GM18511 (cell line): ENCODE results near the gene RGS3.

Experiments
- ATAC-seq: cut with Tn5 transposase; IDR thresholded peaks from one replicate; pipeline ENCODE4 v1.9.1; 2021; ENCODE audit warnings: mild to moderate bottlenecking, moderate library complexity; ENCODE audit not compliant: unreplicated experiment

The RGS3 gene

DNA sequence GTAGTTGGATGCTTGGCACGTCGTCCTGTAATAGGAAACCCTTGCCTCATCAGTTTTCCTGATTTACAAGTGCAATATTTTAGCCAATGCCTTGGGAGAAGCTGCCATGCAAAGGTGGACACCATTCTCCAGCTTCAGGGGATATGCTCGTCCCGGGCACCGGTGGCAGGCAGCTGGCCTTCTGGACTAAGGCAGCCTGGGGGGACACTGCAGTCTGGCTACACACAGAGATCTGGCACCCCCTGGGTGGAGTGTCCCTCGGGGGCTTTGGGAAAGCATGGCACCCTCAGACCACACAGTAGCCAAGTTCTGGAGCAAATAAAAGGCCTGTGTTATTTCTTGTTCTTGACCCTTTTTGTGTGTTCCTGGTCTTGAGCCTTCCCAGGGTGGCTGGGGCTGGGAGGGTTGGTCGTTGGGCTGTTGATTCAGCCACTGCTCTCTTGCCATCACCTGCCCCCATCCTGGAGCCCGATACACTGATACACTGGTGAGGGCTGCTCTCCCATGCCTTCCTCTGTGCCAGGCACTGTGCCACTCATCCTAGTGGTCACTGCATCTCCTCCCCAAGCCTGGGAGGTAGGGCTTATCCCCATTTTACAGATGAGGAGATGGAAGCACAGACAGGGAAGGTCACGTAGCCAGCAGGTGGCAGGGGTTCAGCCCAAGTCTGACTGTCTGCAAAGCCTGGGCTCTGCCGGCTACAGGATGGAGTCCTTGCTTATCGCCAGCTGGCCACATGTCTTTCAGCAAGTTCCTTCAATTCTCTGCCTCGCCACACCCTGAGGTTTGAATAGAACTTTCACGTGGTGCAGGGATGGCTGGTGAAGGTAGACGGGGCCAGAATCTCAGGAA is 134.1 kb downstream of the RGS3 start:
- no peak for ATAC-seq

DNA sequence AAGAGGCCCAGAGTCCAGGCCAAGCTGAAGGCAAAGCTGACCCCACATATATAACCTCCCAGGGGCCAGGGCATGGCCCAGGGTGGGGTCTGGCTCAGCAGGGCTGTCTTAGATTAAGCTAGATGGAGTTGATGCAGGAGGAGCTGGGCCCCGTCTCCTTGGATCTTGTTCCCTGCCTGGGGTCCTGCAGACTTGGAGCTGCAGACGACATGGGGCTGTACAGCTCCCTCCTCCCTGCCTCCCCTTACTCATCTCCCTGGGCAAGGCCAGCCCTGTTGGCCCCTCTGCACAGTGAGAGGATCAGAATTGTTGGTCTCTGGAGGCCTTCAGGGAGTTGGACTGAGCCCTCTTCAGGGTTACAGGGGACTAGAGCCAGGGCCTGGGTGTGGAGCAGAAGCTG is 134.9 kb downstream of the RGS3 start:
- ATAC-seq = no peak

DNA sequence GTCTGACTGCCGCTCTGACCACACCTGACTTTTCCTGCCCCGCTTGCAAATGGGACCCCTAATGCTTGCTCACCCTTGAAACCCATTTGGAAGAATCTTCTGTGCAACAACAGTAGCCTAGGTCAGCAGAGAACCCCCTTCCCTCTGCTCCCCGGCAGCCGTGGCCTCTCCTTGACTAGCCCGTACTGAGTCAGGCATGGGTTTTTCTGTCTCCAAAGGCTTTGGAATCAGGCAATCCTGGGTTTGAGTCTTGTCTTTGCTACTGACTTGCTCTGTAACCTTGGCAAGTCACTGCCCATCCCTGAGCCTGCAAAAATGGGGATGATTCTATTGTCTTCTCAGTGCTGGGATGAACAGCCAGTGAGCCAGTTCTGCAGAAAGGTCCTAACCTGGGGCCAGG is 135.4 kb downstream of the RGS3 start:
- ATAC-seq = no peak

DNA sequence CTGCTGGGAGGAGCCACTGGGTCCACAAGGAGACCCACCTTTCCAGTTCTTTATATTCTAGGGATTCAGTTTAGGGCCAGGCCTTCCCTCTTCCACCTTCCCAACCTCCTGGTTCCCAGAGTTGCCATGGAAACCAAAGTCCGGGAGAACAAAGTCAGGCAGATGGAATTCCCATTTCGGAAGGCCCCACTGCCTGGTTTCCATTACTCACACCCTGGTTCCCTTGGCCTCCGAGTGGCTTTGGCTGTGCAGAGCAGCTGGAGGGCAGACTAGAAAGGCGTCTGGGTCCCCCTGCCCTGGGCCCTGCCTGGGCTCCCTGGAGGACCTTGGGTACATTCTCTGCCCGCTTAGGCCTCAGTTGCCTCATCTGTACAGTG is 136.1 kb downstream of the RGS3 start:
- no peak for ATAC-seq

DNA sequence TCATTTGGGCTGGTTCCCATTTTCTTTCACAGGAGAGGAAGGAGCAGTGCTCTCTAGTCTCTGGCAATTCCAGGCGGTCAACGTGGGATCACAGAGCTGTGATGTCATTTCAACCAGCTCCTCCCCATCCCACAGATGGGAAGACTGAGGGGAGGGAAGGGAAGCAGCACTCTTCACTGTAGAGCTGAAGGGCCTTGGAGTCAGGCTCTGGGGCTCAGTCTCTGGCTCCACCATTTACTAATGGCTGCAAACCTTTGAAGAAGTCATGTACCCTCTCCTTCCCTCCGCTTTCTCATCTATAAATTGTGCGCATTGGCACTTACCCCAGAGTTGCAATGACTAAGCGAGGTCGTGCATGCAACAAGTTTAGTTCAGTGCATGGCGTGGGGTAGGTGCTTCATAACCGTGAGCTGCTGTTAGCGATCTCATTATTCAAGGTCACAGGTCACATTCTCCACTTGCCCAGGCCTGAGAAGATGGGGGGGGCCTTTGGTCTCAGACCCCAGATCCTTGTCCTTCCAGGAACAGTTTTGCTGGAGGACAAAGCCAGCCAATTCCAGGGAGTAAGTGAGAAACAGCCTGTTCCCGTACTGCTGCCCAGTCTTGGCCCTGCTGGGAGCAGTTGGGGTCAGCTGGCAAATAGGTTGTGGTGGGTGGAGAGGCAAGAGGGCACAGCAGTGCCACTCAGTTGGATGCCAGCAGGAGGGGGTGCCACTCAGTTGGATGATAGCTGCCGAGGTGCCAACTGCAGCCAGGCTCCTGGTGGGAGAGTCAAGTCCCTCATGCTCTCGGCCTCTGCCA is 136.7 kb downstream of the RGS3 start:
- no peak for ATAC-seq

DNA sequence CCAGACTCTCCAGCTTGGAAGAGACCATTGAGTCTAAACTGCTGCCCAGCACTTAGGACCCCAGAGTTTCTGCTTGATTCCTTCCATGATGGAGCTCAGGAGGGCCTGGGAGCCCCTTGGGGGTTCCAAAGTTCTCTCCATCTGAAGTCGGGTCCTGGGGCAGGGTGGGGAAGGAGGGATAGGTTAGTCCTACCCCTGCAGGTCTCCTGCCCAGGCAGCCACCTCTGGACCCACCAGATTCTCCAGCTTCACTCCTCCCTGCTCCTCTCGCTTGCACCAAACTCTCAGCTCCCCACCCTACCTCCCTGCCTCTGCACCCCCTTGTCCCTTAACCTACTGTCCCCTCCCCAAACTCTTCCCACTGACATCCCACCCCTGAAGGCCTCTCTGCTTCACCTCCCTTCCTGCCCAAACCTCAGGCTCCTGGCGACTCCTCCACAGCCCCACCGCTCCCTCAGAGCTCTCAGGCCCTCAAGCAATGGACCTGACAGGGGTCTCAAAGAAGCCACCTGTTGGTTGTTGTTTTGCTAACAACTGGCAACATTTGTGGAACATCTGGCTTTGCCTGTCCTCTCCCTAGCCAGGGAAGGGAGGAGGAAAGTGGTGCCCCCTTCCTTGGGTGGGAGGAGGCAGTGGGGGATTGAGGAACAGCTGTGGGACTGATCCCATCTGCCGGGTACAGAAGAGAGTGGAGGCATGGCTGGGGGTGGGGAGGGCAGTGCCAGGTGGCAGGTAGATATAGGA is 137.5 kb downstream of the RGS3 start:
- ATAC-seq = no peak

DNA sequence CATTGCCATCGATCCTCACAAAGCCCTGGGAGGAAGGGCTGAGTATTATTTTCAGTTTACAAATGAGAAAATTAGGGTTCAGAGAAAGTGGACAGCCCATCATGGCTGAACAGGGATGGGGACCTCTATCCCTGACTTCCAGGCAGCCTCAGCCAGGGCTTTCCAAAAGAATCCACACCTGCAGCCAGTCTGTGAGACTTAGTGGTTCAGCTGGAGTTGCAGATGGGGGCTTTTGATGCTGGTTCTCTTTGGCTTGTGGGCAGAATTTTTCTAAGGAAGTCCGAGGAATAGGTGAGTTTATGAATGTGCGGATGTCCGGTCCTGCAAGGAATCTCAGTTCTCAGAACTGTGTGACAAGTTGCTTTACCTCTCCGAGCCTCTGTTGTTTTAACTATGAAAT is 138.1 kb downstream of the RGS3 start:
- ATAC-seq = no peak

DNA sequence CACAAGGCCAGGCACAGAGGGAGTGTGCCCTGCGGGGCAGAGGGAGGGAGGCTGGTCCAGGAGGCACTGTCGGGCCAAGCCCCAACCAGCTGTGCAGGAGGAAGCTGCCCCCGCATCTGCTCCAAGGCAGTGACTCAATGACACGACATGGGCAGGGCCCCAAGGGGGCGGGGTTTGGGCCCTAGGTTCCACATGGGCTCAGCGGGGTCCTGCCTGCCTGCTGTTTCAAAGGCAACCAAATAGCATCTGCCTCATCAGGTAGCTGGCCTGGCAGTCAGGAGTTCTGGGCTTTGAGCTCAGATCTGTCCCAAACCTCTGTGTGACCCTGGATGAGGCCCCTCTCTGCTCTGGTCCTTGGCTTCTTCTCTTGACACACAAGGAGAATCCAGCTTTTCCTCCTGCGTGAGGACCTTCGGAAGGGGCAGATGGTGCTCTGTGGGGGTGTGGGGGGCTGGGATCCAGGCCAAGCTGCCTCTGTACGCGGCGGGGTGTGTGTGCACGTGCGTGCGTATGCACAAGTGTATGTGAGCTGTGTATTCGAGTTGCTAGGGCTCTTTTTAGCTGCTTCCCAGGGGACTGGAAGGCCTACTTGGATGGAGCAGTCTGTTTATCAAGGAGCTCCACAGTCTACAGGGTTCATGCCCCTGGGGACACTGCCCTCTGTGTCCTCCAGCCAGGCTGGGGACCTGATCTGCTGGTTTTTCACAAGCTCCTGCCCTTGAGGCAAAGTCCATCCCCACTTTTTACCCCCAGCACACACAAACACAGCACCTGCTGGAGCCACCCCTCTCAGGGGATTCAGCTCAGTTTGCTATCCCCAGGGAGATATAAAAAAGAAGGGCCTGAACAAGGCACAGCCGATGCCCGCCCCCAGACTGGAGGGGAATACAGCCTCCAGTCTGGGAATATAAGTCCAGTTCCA is 138.9 kb downstream of the RGS3 start:
- peak; percentile 90 for ATAC-seq

DNA sequence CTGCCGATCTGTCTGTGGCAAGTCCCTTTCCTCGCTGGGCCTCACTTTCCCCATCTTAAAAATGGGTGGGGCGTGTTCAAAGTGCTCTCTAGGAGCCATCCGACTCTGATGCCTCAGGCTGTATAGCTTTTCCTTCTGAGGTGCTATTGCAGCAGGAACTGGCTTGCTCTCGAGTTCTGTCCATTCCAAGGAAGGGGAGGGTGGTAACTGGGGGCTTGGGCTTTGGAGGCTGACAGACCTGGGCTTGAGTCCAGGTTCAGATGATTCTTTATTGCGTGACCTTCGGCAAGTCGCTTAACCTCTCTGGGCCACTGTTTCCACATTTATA is 139.5 kb downstream of the RGS3 start:
- no peak for ATAC-seq

DNA sequence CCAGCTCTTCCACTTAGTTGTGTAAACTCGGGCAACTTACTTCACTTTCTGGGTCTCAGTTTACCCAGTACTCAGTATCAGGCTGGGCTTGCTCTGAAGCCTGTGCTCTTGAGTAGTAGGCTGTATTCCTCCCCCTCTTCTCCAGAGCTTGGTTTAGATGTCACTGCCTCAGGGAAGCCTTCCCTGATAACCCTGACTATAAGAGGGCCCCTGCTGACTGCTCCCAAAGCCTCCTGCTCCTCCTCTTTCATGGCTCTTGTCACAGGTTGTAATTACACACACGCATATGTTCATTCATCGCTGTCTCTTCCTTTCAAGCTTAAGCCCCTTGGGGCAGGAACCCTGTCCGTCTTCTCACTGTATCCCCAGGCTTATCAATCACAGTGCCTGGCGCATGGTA is 140.2 kb downstream of the RGS3 start:
- no peak for ATAC-seq

DNA sequence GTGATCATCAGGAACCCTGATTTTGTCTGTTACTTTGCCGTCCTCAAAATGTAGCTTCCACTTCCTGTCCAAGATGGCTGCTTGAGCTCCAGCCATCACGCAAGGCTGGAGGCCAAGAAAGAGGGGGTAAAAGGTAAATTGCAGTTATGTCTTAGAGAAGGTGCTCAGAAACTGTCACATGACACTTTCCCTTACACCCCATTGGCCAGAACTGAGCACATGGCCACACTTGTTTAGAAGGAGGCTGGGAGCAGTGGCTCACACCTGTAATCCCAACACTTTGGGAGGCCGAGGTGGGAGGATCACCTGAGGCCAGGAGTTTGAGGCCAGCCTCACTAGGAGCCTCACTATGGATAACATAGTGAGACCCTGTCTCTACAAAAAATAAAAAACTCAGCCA is 140.9 kb downstream of the RGS3 start:
- no peak for ATAC-seq

DNA sequence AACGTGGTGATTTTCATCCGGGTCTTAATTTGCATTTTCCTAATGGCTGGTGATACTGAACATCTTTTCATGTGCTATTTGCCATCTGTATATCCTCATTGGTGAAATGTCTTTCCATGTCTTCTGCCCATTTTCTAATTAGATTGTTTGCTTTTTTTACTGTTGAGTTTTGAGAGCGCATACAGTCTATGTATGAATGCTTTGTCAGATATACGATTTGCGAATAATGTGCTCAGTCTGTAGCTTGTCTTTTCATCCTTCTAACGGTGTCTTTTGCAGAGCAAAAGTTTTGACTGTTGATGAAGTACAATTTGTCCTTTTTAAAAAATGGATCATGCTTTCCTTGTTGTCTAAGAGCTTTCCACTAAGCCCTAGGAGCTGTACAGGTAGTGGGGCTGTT is 143.0 kb downstream of the RGS3 start:
- no peak for ATAC-seq

DNA sequence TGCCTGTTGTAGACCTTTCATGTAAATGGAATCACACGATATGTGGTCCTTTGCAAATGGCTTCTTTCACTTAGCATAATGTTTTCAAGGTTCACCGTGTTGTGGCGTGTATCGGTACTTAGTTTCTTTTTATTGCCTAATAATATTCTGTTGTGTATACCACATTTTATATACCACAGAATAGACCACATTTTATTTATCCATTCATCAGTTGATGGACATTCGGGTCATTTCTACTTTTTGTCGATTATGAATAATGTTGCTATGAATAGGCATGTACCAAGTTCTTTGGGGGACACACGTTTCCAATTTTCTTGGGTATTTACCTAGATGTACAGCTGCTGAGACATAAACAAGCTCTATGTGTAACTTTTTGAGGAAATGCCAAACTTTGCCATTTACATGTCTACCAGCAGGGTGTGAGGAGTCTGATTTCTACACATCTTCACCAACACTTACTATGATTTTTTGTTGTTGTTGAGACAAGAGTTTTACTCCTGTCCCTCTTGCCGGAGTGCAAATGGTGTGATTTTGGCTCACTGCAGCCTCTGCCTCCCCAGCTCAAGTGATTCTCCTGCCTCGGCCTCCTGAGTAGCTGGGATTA is 144.7 kb downstream of the RGS3 start:
- ATAC-seq = no peak

DNA sequence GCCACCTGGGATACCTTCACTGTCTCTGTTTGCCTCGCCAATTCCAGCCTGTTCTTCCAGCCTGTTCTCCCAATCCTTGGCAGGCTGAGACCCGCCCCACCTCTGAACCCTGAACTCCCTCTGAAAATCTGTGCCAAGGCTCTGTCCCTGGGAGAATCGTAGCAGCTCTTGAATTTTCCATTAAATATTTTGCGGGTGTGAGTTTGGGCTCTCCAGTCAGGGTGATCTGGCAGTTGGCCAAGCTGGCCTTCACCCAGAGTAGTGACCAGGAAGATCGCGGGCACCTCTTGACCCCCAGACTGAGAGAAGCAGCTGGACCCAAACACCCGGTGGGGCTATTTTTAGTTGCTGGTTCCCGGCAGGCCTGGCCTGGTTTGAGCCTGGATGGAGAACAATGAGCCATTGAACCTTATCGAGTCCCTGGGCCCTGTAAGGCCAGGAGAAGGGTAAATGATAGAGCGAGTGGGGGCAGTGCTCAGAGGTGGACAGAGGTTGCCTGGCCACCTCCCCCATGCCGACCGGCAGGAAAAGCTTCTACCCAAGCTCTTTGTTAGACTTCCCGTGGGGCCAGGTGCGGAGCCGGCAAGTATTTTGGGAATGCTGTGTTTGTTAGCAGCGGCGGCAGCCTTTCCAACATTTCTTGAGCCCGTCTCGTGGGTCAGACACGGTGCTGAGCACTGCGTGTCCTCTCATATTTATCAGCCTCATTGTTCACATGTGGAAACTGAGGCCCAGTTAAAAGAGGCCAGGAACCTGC is 146.2 kb downstream of the RGS3 start:
- no peak for ATAC-seq

DNA sequence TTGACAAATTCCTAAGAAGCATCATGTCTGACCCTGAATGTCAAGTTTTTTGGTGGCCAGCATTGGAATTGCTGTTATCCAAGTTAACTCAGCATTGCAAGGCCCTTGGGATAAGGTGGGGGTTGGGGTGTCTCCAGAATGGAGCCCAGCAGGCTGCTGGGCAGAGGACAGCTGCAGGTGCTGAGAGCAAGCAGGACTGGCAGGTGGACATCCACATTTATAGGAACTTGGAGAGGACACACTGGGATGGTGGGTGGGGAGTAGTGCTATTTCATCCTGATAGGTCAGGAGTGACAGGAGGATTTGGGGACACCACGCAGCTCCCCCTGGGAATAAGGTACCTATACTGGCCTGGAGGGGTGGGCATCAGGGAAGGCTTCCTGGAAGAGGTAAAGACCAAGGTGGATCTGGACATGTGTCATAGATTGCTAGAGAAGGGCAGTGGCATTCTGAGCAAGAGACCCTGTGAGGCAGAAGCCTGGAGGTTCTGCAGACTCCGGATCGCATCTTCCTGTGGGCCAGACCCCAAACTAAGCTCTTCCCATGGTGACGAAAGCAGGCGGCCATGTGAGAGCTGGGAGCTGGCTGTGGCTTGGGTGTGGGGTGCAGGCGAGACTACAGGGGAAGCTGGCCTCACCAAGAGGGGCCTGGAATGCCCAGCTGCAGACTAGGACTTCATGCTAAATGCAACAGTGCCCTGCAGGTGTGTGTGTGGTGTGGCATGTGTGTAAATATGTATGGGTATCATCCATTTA is 148.1 kb downstream of the RGS3 start:
- no peak for ATAC-seq

DNA sequence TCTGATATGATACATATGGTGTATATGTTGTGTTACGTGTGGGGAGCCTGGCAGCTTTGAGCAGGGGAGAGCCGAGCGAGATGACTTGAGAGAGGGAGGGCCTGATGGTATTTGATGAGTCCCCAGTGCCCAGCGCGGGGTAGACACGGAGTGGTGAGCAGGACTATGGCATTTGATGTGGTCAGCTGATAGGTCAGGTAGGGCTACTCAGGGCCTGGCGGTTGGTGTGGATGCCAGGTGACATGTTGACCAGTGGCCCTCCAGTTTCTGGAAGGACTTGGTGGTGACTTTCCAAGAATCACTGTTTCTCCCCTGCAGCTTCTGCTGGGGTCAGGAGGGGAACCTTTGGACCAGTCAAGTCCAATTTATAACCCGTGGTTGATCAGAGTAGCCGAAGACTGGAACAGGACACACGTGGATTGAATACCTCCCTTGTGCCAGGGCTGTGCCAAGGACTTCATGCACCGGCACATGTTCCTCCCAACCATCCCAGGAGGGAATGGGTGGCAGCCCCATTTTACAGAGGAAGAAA is 148.8 kb downstream of the RGS3 start:
- ATAC-seq = no peak

DNA sequence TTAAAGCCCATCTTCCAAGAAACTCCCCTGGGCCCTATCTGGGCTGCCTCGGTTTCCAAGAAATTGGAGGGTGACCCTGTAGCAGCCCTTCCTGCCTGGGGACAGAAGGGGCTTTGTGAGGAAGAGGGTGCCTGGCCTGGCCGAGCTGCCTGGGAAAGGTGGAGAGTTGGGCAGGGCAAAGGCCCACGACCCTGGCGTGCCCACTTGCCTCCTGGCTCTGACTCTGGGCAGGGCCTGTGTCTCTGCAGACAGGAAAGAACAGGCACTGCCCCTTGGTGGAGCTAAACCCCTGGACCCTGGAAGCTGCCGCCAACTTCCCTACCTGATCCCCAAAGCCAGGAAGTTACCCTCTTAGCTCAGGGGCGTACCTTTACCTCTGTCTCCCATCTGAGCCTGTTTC is 149.3 kb downstream of the RGS3 start:
- no peak for ATAC-seq

DNA sequence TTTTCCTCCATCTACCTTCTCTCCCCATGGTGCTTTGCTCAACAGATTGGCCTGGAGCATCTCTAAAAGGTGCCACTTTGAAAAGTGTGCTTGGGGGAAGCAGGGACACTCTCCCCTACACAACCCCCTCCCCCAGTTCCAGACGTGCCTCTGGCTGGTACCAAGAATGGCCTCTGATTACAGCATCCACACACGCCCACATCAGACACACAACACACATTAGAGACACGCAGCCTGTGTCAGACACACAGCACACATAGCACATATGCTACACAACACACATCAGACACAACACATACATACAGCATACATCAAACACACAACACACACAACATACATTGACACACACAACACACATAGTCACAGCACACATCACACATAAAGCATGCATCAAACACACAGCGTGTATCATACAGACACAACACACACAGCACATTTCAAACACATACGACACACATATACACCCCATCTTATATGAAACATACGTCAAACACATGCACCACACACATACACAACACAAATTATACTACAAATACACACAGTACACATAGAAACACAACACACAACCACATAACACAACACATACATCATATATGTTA is 150.4 kb downstream of the RGS3 start:
- no peak for ATAC-seq
